GM12878 (cell line): Measurements from ENCODE around the gene ASCC3. TPM values are rescaled to one million over a fixed set of nuclear protein-coding genes. Genes with fewer than 3 reads are reported as not detected.
A peak's percentile ranks its signal among the peaks of the same experiment; 100 is the strongest.
"Not testable (repeated sequence)": the region's sequence is repeated elsewhere in the genome, so short reads cannot be mapped to it uniquely, and the experiment has no call there.

Experiments used
- ATAC-seq: fragments of 200-7000 bp; cut with Tn5 transposase; 3 replicates; pipeline ENCODE4 v1.9.1; 2020; ENCODE audit warnings: mild to moderate bottlenecking, moderate library complexity
- BruUV-seq: library from RNA; stranded (reverse); fragments of 400-500 nt; replicated peaks from 2 replicates; lab custom pipeline; 2021; lab: Mats Ljungman, UMichigan
- CTCF ChIA-PET: fragments of 300-600 bp; sonication (Branson Sonifier 250); formaldehyde crosslinking; extraction: SDS; loops from one replicate; lab custom pipeline; 2021; ENCODE audit warnings: inconsistent platforms; lab: Yijun Ruan, JAX
- POLR2A ChIA-PET: fragments of 350-600 bp; formaldehyde crosslinking; extraction: SDS; loops from one replicate; lab custom pipeline; 2021; ENCODE audit warnings: inconsistent platforms; lab: Charles Lee
- RAD21 ChIA-PET: fragments of 300-600 bp; sonication (Branson Sonifier 250); formaldehyde crosslinking; loops from one replicate; lab custom pipeline; 2023; ENCODE audit warnings: antibody characterized with exemption; ENCODE audit not compliant: unreplicated experiment; lab: Charles Lee
- SMC1A ChIA-PET: fragments of 300-600 bp; sonication (Branson Sonifier 250); formaldehyde crosslinking; loops from one replicate; lab custom pipeline; 2023; ENCODE audit not compliant: unreplicated experiment, uncharacterized antibody; lab: Charles Lee
- DNase-seq: peaks from one replicate; pipeline ENCODE4 v3.0.0-alpha.2; 2011; ENCODE audit warnings: low read depth, low spot score
- FAIRE-seq: peaks from 3 replicates; lab custom pipeline; 2011; peaks lifted over from hg19 to GRCh38; lab: Jason Lieb, UNC
- H2AFZ ChIP-seq: 2 replicates; pipeline ENCODE4 v1.6.0; 2011; ENCODE audit warnings: low read depth, low read length, control low read depth; ENCODE audit not compliant: control insufficient read depth
- H3K27ac ChIP-seq: 2 replicates; pipeline ENCODE4 v1.5.1; 2011; ENCODE audit warnings: control low read depth; ENCODE audit not compliant: control insufficient read depth, insufficient read depth
- H3K27me3 ChIP-seq, 2 experiments: replicated peaks in 1 of 2; 2 replicates each; pipeline versions ENCODE4 v1.6.0 to v1.6.1; 2011; ENCODE audit warnings: low read length in 1 of 2; ENCODE audit not compliant: control insufficient read depth in 2 of 2, insufficient read depth in 2 of 2
- H3K36me3 ChIP-seq, 2 experiments: 2 replicates each; pipeline ENCODE4 v1.5.1; 2011; ENCODE audit warnings: low read length in 1 of 2; ENCODE audit not compliant: control insufficient read depth in 2 of 2, insufficient read depth in 2 of 2
- H3K4me1 ChIP-seq: 2 replicates; pipeline ENCODE4 v1.6.1; 2011; ENCODE audit warnings: mild to moderate bottlenecking, low read length, moderate library complexity, mixed read lengths; ENCODE audit not compliant: control insufficient read depth, insufficient read depth
- H3K4me2 ChIP-seq: 2 replicates; pipeline ENCODE4 v1.6.0; 2011; ENCODE audit warnings: control low read depth; ENCODE audit not compliant: control insufficient read depth, insufficient read depth
- H3K4me3 ChIP-seq: fragments of 200-600 bp; sonication (generic); 2 replicates; pipeline ENCODE4 v1.5.1; 2016
- H3K79me2 ChIP-seq: 2 replicates; pipeline ENCODE4 v1.6.0; 2011; ENCODE audit warnings: low read length; ENCODE audit not compliant: control insufficient read depth, insufficient read depth
- H3K9ac ChIP-seq: 2 replicates; pipeline ENCODE4 v1.8.0; 2011; ENCODE audit warnings: low read length, control low read depth, mixed read lengths; ENCODE audit not compliant: control insufficient read depth, insufficient read depth
- H3K9me3 ChIP-seq: replicated peaks from 3 replicates; pipeline ENCODE4 v1.5.1; 2011; ENCODE audit warnings: mild to moderate bottlenecking, low read length; ENCODE audit not compliant: control insufficient read depth, insufficient read depth
- H4K20me1 ChIP-seq: 2 replicates; pipeline ENCODE4 v1.6.0; 2011; ENCODE audit not compliant: control insufficient read depth, insufficient read depth
- BCL11A ChIP-seq: IDR thresholded peaks from 2 replicates; pipeline ENCODE4 v1.6.1; 2011; ENCODE audit warnings: low read depth, low read length
- ZNF622 ChIP-seq: fragments of 450-650 bp; IDR thresholded peaks from 2 replicates; pipeline ENCODE4 v1.6.1; 2017; ENCODE audit warnings: mild to moderate bottlenecking, inconsistent platforms
- WGBS: methylation state at CpG from one replicate; pipeline ENCODE4 v1.1.6; 2016; ENCODE audit warnings: low lambda C conversion rate; ENCODE audit not compliant: insufficient replicate concordance, insufficient coverage; ENCODE audit errors: missing lambda C conversion rate; 5-methylcytosine and 5-hydroxymethylcytosine counted together
- in situ Hi-C: fragments of 300-500 bp; cut with MboI; formaldehyde crosslinking; loops from 9 replicates; pipeline ENCODE4 v1.14.3; 2018; ENCODE audit warnings: mixed read lengths
- intact Hi-C: fragments of 100-400 bp; cut with micrococcal nuclease; formaldehyde crosslinking; loops from one replicate; pipeline ENCODE4 v1.14.2; 2022; ENCODE audit not compliant: unreplicated experiment
- polyA plus RNA-seq, 11 experiments: library from polyadenylated mRNA; depleted of rRNA in 4 of 11; unstranded in 6 of 11; stranded (reverse) in 5 of 11; fragments of >200 nt; fragmentation: Nextera tagmentation in 4 of 11; fragmentation: Illumina TruSeq in 1 of 11; extraction: Ambion mirVana in 4 of 11; extraction: Trizol in 1 of 11; gene quantifications; 1 replicate in 1 of 11; 2 replicates in 10 of 11; pipeline versions ENCODE4 v1.2.1 to v1.2.3, GENCODE V29; 2011 to 2016; ENCODE audit warnings: inconsistent platforms in 2 of 11, missing spikeins in 2 of 11, low read depth in 1 of 11
- total RNA-seq, 4 experiments: library from RNA; depleted of rRNA in 3 of 4; stranded (reverse); fragments of >200 nt in 3 of 4; fragmentation: Illumina TruSeq in 1 of 4; extraction: Trizol in 1 of 4; gene quantifications; 2 replicates each; pipeline versions ENCODE4 v1.2.1 to v1.2.3, GENCODE V29; 2013 to 2021

Gene ASCC3
- total and polyA plus RNA-seq, 10 of the 15 experiments (the other 5 are each of a cell fraction or from before 2014, with no cell fraction given), result 19.9 to 76.2 (median 55.9) TPM

GRCh38 chr6:100891079-100891478 lies 9.9 kb upstream of the ASCC3 start:
- TF ChIP-seq ZNF622 (no peak), BCL11A (no peak)
- 78% methylated on average over 1 of the region's 1 CpG for WGBS

GRCh38 chr6:100890646-100891045 lies 9.5 kb upstream of the ASCC3 start:
- FAIRE-seq, result peak; percentile 71
- H3K4me1 ChIP-seq, in situ Hi-C loops, H3K4me3 ChIP-seq, H3K9ac ChIP-seq, H4K20me1 ChIP-seq, ATAC-seq, DNase-seq, H3K27ac ChIP-seq, H3K36me3 ChIP-seq, H2AFZ ChIP-seq, H3K4me2 ChIP-seq, H3K9me3 ChIP-seq, BruUV-seq, POLR2A ChIA-PET, CTCF ChIA-PET, H3K79me2 ChIP-seq, intact Hi-C loops, H3K27me3 ChIP-seq, RAD21 ChIA-PET: not testable (repeated sequence)
- SMC1A ChIA-PET, result interaction anchor here (0.9 to 1.4 kb wide), 2 partner anchors 10 to 13 kb away, joined by 3 read pairs; no protein-coding TSS in a partner anchor
- 93% methylated on average over 1 of the region's 1 CpG for WGBS

More at GRCh38 chr6:100891079-100891478, 9.9 kb upstream of the ASCC3 start:
- ChIA-PET POLR2A (no interaction called here), RAD21 (no interaction called here), SMC1A (interaction anchor here (0.9 to 1.4 kb wide), 2 partner anchors 11 to 13 kb away, joined by 3 read pairs; no protein-coding TSS in a partner anchor), CTCF (no interaction called here)
- Histone ChIP-seq H3K27me3 (no peaks in the 10 kb centered on the region), H3K27ac (no peak overlapping the region), H4K20me1 (no peaks in the 10 kb centered on the region), H3K4me2 (no peak overlapping the region), H3K9ac (no peak overlapping the region), H2AFZ (no peak overlapping the region), H3K36me3 (no peaks in the 10 kb centered on the region), H3K79me2 (no peaks in the 10 kb centered on the region), H3K4me3 (no peak overlapping the region), H3K4me1 (no peaks in the 10 kb centered on the region), H3K9me3 (no peaks in the 10 kb centered on the region)
- intact Hi-C loops, result no loop called here
- ATAC-seq, result no peak
- DNase-seq, result no peak
- in situ Hi-C loops, result no loop called here
- no peak for FAIRE-seq
- BruUV-seq, result no TSS peak
